Nephron (organoid): ENCODE measurements around the gene ERG.

ENCODE experiments used
- H3K27ac Mint-ChIP-seq, 3 experiments: 2 replicates each; pipeline ENCODE4 v1.8.0; 2020; ENCODE audit warnings: mixed read lengths in 3 of 3, mild to moderate bottlenecking in 2 of 3, moderate library complexity in 1 of 3
- H3K27me3 Mint-ChIP-seq: 2 replicates; pipeline ENCODE4 v1.8.0; 2021; ENCODE audit warnings: low read depth, mild to moderate bottlenecking, moderate library complexity, mixed read lengths
- H3K36me3 Mint-ChIP-seq: 2 replicates; pipeline ENCODE4 v1.8.0; 2020; ENCODE audit warnings: low read depth, mixed read lengths
- H3K4me1 Mint-ChIP-seq: 2 replicates; pipeline ENCODE4 v1.8.0; 2020; ENCODE audit warnings: mixed read lengths
- H3K4me3 Mint-ChIP-seq, 3 experiments: 2 replicates each; pipeline ENCODE4 v1.8.0; 2020; ENCODE audit warnings: mild to moderate bottlenecking in 3 of 3, mixed read lengths in 3 of 3, moderate library complexity in 2 of 3
- H3K9me3 Mint-ChIP-seq: 2 replicates; pipeline ENCODE4 v1.8.0; 2020; ENCODE audit warnings: mixed read lengths
- TF ChIP-seq, protein P1 (sequence below), 3 experiments: fragments of 200-600 bp; sonication (generic); IDR thresholded peaks; one replicate each; pipeline ENCODE4 v1.5.0; 2021; ENCODE audit warnings: antibody characterized with exemption in 3 of 3; ENCODE audit not compliant: unreplicated experiment in 3 of 3

The ERG gene

DNA sequence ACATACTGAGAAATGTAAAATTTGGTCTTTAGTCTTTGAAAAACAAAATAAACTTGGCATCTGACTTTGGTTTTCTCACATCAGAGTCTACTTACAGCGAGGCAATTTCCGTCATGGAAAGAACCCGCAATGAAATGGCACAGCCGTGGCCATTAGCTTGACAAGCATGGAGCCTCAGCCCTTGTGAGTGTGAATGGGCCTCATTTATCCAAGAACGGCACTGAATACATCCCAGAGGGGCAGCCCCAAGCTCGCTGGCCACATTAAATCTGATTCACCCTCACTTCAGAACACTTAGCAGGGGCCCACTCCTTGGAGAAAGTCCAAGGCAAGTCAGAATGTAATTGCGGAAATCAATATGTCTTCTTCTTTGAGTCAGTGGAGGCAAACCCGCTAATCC is 64.8 kb downstream of the ERG start:
- Mint-ChIP-seq H3K9me3 (no peaks in the 10 kb centered on the region), H3K27me3 (no peaks in the 10 kb centered on the region), H3K27ac (peak overlapping the region in 2 of 3 experiments; percentile 74 to 94), H3K4me1 (peaks cover 37% of the 10 kb centered on the region), H3K4me3 (no peak overlapping the region), H3K36me3 (peaks cover 4% of the 10 kb centered on the region)
- TF ChIP-seq, protein P1, sequence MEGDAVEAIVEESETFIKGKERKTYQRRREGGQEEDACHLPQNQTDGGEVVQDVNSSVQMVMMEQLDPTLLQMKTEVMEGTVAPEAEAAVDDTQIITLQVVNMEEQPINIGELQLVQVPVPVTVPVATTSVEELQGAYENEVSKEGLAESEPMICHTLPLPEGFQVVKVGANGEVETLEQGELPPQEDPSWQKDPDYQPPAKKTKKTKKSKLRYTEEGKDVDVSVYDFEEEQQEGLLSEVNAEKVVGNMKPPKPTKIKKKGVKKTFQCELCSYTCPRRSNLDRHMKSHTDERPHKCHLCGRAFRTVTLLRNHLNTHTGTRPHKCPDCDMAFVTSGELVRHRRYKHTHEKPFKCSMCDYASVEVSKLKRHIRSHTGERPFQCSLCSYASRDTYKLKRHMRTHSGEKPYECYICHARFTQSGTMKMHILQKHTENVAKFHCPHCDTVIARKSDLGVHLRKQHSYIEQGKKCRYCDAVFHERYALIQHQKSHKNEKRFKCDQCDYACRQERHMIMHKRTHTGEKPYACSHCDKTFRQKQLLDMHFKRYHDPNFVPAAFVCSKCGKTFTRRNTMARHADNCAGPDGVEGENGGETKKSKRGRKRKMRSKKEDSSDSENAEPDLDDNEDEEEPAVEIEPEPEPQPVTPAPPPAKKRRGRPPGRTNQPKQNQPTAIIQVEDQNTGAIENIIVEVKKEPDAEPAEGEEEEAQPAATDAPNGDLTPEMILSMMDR (IDR thresholded peaks at IDR 0.05; ENCODE audit: unreplicated experiment in 3 of 3), result no peak

DNA sequence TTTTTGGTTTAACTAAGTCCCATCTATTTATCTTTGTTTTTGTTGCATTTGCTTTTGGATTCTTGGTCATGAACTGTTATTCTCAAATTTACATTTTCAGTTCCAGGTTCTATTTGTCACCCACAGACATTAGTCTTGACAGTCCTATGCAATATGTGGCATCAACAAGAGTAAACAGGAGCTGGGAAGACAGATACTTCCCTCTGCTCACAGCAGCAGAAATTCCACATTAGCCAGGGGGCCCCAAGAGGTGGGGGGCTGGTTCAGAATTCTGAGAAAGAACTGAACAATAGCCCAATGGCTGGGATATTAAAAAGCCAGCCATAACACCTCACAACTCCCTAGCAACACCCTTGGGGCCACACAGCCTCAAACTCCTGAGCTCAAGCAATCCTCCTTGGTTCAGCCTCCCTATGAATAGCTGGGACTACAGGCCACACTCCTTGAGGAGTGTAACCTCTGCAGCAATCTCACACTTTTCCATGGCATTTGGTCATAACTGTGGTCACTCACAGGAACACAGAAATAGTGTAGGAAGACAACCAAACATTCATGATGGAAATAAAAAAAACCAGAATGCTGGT is 67.8 kb downstream of the ERG start:
- H3K4me3 Mint-ChIP-seq, result no peak overlapping the region
- TF ChIP-seq, protein P1 (IDR thresholded peaks at IDR 0.05; ENCODE audit: unreplicated experiment in 3 of 3), result no peak
- peaks cover 4% of the 10 kb centered on the region for H3K36me3 Mint-ChIP-seq
- no peaks in the 10 kb centered on the region for H3K9me3 Mint-ChIP-seq
- peaks cover 29% of the 10 kb centered on the region for H3K4me1 Mint-ChIP-seq
- no peaks in the 10 kb centered on the region for H3K27me3 Mint-ChIP-seq
- no peak overlapping the region for H3K27ac Mint-ChIP-seq

DNA sequence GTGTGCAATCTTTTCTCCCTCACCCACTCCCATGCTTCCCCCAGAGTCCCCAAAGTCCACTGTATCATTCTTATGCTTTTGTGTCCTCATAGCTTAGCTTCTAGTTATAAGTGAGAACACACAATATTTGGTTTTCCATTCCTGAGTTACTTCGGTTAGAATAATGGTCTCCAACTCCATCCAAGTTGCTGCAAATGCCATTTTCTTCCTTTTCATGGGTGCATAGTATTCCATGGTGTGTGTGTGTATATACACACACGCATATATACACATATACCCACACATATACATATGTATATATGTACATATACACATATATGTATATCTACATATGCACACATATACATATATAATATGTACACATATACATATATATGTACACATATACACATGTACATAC is 69.3 kb downstream of the ERG start:
- Mint-ChIP-seq H3K4me1 (peaks cover 27% of the 10 kb centered on the region), H3K4me3 (no peak overlapping the region), H3K9me3 (no peaks in the 10 kb centered on the region)

DNA sequence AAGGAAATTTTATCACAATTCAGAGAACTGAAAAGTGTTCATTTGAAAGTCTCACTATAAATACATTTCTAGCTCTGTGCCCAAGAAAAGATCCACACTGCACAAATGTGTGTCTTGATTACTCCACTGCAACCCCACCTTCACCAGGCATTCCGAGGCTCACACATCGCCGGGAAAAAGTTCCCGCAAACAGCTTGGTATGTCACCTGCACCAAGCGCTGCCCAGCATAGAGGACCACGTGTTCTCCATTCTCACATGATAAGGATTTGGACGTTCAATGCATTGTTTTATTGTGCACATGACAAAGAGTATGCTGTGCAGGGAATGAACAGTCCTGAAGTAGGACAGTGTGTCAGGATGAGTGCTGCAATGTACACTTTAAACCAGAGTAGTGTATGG is 70.1 kb downstream of the ERG start:
- Mint-ChIP-seq H3K27ac (no peak overlapping the region), H3K4me1 (peaks cover 28% of the 10 kb centered on the region), H3K9me3 (no peaks in the 10 kb centered on the region), H3K4me3 (no peak overlapping the region), H3K27me3 (no peaks in the 10 kb centered on the region), H3K36me3 (peaks cover 4% of the 10 kb centered on the region)
- TF ChIP-seq, protein P1 (IDR thresholded peaks at IDR 0.05; ENCODE audit: unreplicated experiment in 3 of 3), result no peak

More for the DNA sequence above, 69.3 kb downstream of the ERG start:
- TF ChIP-seq, protein P1 (IDR thresholded peaks at IDR 0.05; ENCODE audit: unreplicated experiment in 3 of 3), result no peak
- H3K27ac Mint-ChIP-seq, result no peak overlapping the region
- no peaks in the 10 kb centered on the region for H3K27me3 Mint-ChIP-seq
- peaks cover 4% of the 10 kb centered on the region for H3K36me3 Mint-ChIP-seq

DNA sequence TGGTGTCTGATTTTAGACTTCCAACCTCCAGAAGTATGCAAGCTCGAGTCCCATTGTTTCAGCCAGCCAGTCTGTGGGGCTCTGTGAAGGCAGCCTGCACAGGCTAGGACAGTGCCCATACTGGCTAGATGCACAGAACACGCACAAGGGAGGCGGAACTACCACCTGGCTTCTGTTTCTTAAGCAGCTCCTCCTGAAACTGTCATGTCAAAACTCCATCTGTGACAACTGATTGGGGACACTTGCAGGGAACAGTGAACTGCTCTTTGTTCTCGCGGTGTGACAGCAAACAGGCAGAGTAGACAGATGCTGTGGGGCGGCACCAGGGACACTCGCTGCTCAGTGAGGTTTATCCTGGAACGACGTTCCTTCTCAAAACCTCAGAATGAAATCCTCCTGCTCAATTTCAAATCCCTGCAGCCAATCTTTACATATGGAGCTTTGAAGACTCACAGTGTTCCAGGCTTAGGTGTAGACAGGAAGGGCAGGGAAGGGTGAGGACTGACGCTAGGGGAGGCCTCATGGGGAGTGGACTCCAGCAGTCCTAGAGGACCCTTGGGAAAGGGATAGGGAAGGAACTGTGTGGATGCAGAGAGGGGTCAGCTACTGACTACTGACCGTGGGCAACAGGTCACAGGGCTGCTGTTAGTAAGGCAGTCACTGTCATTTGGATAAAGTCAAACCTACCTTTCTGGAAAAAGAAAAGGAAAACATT is 73.8 kb downstream of the ERG start:
- no peak overlapping the region for H3K4me3 Mint-ChIP-seq
- H3K9me3 Mint-ChIP-seq, result no peaks in the 10 kb centered on the region
- peaks cover 9% of the 10 kb centered on the region for H3K27me3 Mint-ChIP-seq
- H3K4me1 Mint-ChIP-seq, result peaks cover 45% of the 10 kb centered on the region
- peak overlapping the region in 2 of 3 experiments; percentile 58 to 70 for H3K27ac Mint-ChIP-seq
- no peaks in the 10 kb centered on the region for H3K36me3 Mint-ChIP-seq
- TF ChIP-seq, protein P1 (IDR thresholded peaks at IDR 0.05; ENCODE audit: unreplicated experiment in 3 of 3), result no peak

DNA sequence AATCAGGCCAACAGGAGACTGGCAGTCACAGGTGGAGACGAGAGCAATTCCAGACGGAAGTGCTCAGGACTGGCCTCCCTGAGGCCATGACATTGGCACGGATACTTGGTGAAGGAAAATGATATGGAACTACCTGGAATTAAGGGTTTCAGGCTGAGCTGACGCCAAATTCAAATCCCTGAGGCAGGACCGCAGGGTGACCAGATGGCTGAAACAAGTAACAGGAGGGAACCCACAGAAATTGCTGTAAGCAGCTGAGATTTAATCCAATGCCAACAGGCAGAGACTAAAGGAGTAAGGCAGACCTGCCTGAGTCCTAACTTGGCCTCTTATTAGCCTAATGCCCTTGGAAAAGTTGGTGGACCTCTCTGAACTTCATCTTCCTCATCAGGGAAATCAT is 76.2 kb downstream of the ERG start:
- peaks cover 48% of the 10 kb centered on the region for H3K4me1 Mint-ChIP-seq
- H3K4me3 Mint-ChIP-seq, result no peak overlapping the region
- no peaks in the 10 kb centered on the region for H3K36me3 Mint-ChIP-seq
- H3K9me3 Mint-ChIP-seq, result no peaks in the 10 kb centered on the region
- TF ChIP-seq, protein P1 (IDR thresholded peaks at IDR 0.05; ENCODE audit: unreplicated experiment in 3 of 3), result no peak
- peak overlapping the region; percentile 38 to 83 (median 65) for H3K27ac Mint-ChIP-seq
- peaks cover 14% of the 10 kb centered on the region for H3K27me3 Mint-ChIP-seq
